CD4-positive, alpha-beta T cell treated with Interleukin-6 at 100 ng/mL for 8 hours (primary cell): ENCODE data around the gene WARS2.
"Not testable (repeated sequence)": the region's sequence is repeated elsewhere in the genome, so short reads cannot be mapped to it uniquely, and the experiment has no call there.

Experiments
- DNase-seq: peaks from one replicate; pipeline ENCODE4 v3.0.0-alpha.2; 2020; ENCODE audit warnings: mixed read lengths, low spot score

The WARS2 gene

GRCh38 chr1:119140177-119141019 is at the start of gene WARS2:
WARS2 (minus strand) TSS chr1:119140653; CDS start chr1:119140644, 9 bp downstream.
- peak; percentile 94 for DNase-seq

- DNase-seq, result no peak
Observed at GRCh38 chr1:119188926-119189325, 48.5 kb upstream of the WARS2 start.

GRCh38 chr1:119187416-119187815 is 47.0 kb upstream of the WARS2 start:
- DNase-seq, result no peak

- DNase-seq, result no peak
Observed at GRCh38 chr1:119186471-119186870, 46.0 kb upstream of the WARS2 start.

GRCh38 chr1:119184972-119185371 is 44.5 kb upstream of the WARS2 start:
- DNase-seq, result no peak

- no peak for DNase-seq
Observed at GRCh38 chr1:119181218-119181617, 40.8 kb upstream of the WARS2 start.

GRCh38 chr1:119179051-119179450 is 38.6 kb upstream of the WARS2 start:
- DNase-seq, result no peak

GRCh38 chr1:119172927-119173326 is 32.5 kb upstream of the WARS2 start:
- DNase-seq, result not testable (repeated sequence)

- DNase-seq, result not testable (repeated sequence)
Observed at GRCh38 chr1:119171381-119172010, 31.0 kb upstream of the WARS2 start.

GRCh38 chr1:119163396-119163795 is 22.9 kb upstream of the WARS2 start:
- DNase-seq, result no peak

GRCh38 chr1:119160866-119161265 is 20.4 kb upstream of the WARS2 start:
- no peak for DNase-seq

GRCh38 chr1:119160409-119160808 is 20.0 kb upstream of the WARS2 start:
- DNase-seq, result no peak

GRCh38 chr1:119159966-119160365 is 19.5 kb upstream of the WARS2 start:
- no peak for DNase-seq

GRCh38 chr1:119159111-119159510 is 18.7 kb upstream of the WARS2 start:
- no peak for DNase-seq

- not testable (repeated sequence) for DNase-seq
Observed at GRCh38 chr1:119156761-119157160, 16.3 kb upstream of the WARS2 start.

- DNase-seq, result not testable (repeated sequence)
Observed at GRCh38 chr1:119155069-119155468, 14.6 kb upstream of the WARS2 start.

- no peak for DNase-seq
Observed at GRCh38 chr1:119150150-119150549, 9.7 kb upstream of the WARS2 start.

- no peak for DNase-seq
Observed at GRCh38 chr1:119147661-119148090, 7.2 kb upstream of the WARS2 start.

- DNase-seq, result no peak
Observed at GRCh38 chr1:119146466-119146865, 6.0 kb upstream of the WARS2 start.

- no peak for DNase-seq
Observed at GRCh38 chr1:119144813-119145212, 4.4 kb upstream of the WARS2 start.

GRCh38 chr1:119143706-119144105 is 3.3 kb upstream of the WARS2 start:
- DNase-seq, result no peak

- DNase-seq, result no peak
Observed at GRCh38 chr1:119141660-119142059, 1.2 kb upstream of the WARS2 start.

GRCh38 chr1:119141020-119141424 is 569 bp upstream of the WARS2 start:
- DNase-seq, result peak; percentile 3

- no peak for DNase-seq
Observed at GRCh38 chr1:119139857-119140176, 636 bp downstream of the WARS2 start.
